ENCODE results near the gene TUBA3C.
A peak's percentile ranks its signal among the peaks of the same experiment; 100 is the strongest.

Gene TUBA3C

GRCh38 chr13:19155321-19155861 is 26.2 kb downstream of the TUBA3C start:
- H3K27ac ChIP-seq (ENCODE audit: low read depth, low read length), result no peak overlapping the region
- no peaks in the 10 kb centered on the region for H3K9me3 ChIP-seq (ENCODE audit: insufficient read depth, low read length)
- H2AFZ ChIP-seq (ENCODE audit: low read depth, low read length, severe bottlenecking), result no peak overlapping the region
- H3K4me2 ChIP-seq (ENCODE audit: low read depth, low read length, poor library complexity, severe bottlenecking), result no peak overlapping the region
- H3K9ac ChIP-seq (ENCODE audit: low read length), result no peak overlapping the region
- no peaks in the 10 kb centered on the region for H3K79me2 ChIP-seq (ENCODE audit: insufficient read depth, low read length)
- H3F3A ChIP-seq (ENCODE audit: insufficient read depth), result no peaks in the 10 kb centered on the region
- TF ChIP-seq EZH2phosphoT487 (conservative IDR thresholded peaks at IDR 0.05; ENCODE audit: low read length) (no peak), CTCF (IDR thresholded peaks at IDR 0.05; ENCODE audit: insufficient read depth, low read length, poor library complexity, severe bottlenecking) (no peak)
- H4K20me1 ChIP-seq (ENCODE audit: low read depth, low read length), result no peaks in the 10 kb centered on the region
- no peak overlapping the region for H3K4me3 ChIP-seq (ENCODE audit: insufficient read depth, low read length, poor library complexity, severe bottlenecking)
- no peaks in the 10 kb centered on the region for H3K27me3 ChIP-seq (ENCODE audit: low read length)
- H3K9me2 ChIP-seq (replicated peaks; ENCODE audit: insufficient read depth, low read length), result no peaks in the 10 kb centered on the region
- H3K36me3 ChIP-seq (ENCODE audit: low read length), result no peaks in the 10 kb centered on the region

GRCh38 chr13:19154843-19155242 is 26.8 kb downstream of the TUBA3C start:
- Histone ChIP-seq H3K4me3 (ENCODE audit: insufficient read depth, low read length, poor library complexity, severe bottlenecking) (no peak overlapping the region), H3K9ac (ENCODE audit: low read length) (no peak overlapping the region), H2AFZ (ENCODE audit: low read depth, low read length, severe bottlenecking) (no peak overlapping the region), H3K27ac (ENCODE audit: low read depth, low read length) (no peak overlapping the region), H4K20me1 (ENCODE audit: low read depth, low read length) (no peaks in the 10 kb centered on the region), H3K9me2 (replicated peaks; ENCODE audit: insufficient read depth, low read length) (no peaks in the 10 kb centered on the region), H3K4me2 (ENCODE audit: low read depth, low read length, poor library complexity, severe bottlenecking) (no peak overlapping the region), H3K27me3 (ENCODE audit: low read length) (no peaks in the 10 kb centered on the region), H3K79me2 (ENCODE audit: insufficient read depth, low read length) (no peaks in the 10 kb centered on the region), H3F3A (ENCODE audit: insufficient read depth) (no peaks in the 10 kb centered on the region), H3K36me3 (ENCODE audit: low read length) (no peaks in the 10 kb centered on the region), H3K9me3 (ENCODE audit: insufficient read depth, low read length) (no peaks in the 10 kb centered on the region)
- TF ChIP-seq CTCF (IDR thresholded peaks at IDR 0.05; ENCODE audit: insufficient read depth, low read length, poor library complexity, severe bottlenecking) (no peak), EZH2phosphoT487 (conservative IDR thresholded peaks at IDR 0.05; ENCODE audit: low read length) (no peak)

GRCh38 chr13:19153782-19154450 is 27.7 kb downstream of the TUBA3C start:
- Histone ChIP-seq H4K20me1 (ENCODE audit: low read depth, low read length) (no peaks in the 10 kb centered on the region), H3K27me3 (ENCODE audit: low read length) (no peaks in the 10 kb centered on the region), H3K9ac (ENCODE audit: low read length) (no peak overlapping the region), H3K4me2 (ENCODE audit: low read depth, low read length, poor library complexity, severe bottlenecking) (no peak overlapping the region), H3F3A (ENCODE audit: insufficient read depth) (no peaks in the 10 kb centered on the region), H3K9me3 (ENCODE audit: insufficient read depth, low read length) (no peaks in the 10 kb centered on the region), H3K36me3 (ENCODE audit: low read length) (no peaks in the 10 kb centered on the region), H2AFZ (ENCODE audit: low read depth, low read length, severe bottlenecking) (no peak overlapping the region), H3K4me3 (ENCODE audit: insufficient read depth, low read length, poor library complexity, severe bottlenecking) (no peak overlapping the region), H3K27ac (ENCODE audit: low read depth, low read length) (no peak overlapping the region), H3K79me2 (ENCODE audit: insufficient read depth, low read length) (no peaks in the 10 kb centered on the region), H3K9me2 (replicated peaks; ENCODE audit: insufficient read depth, low read length) (no peaks in the 10 kb centered on the region)
- TF ChIP-seq EZH2phosphoT487 (conservative IDR thresholded peaks at IDR 0.05; ENCODE audit: low read length) (no peak), CTCF (IDR thresholded peaks at IDR 0.05; ENCODE audit: insufficient read depth, low read length, poor library complexity, severe bottlenecking) (peak; percentile 27)
